AG04449 (cell line): Measurements from ENCODE around the gene NPY4R2.
A peak's percentile ranks its signal among the peaks of the same experiment; 100 is the strongest.
"Not testable (repeated sequence)": the region's sequence is repeated elsewhere in the genome, so short reads cannot be mapped to it uniquely, and the experiment has no call there.

Experiments used
- CTCF ChIA-PET: fragments of 350-600 bp; formaldehyde crosslinking; extraction: SDS; loops from one replicate; lab custom pipeline; 2021; ENCODE audit warnings: antibody characterized with exemption; lab: Yijun Ruan, JAX
- POLR2A ChIA-PET: fragments of 400-600, 350-600 bp; formaldehyde crosslinking; extraction: SDS; loops from one replicate; lab custom pipeline; 2020; ENCODE audit warnings: antibody characterized with exemption, inconsistent platforms; lab: Yijun Ruan, JAX
- DNase-seq: peaks from one replicate; pipeline ENCODE4 v3.0.0-alpha.2; 2010; ENCODE audit warnings: low read depth, low spot score
- H3K4me3 ChIP-seq: 2 replicates; pipeline ENCODE4 v1.5.1; 2011; ENCODE audit warnings: low read depth, mild to moderate bottlenecking, control low read depth, low read length

NPY4R2 gene

DNA sequence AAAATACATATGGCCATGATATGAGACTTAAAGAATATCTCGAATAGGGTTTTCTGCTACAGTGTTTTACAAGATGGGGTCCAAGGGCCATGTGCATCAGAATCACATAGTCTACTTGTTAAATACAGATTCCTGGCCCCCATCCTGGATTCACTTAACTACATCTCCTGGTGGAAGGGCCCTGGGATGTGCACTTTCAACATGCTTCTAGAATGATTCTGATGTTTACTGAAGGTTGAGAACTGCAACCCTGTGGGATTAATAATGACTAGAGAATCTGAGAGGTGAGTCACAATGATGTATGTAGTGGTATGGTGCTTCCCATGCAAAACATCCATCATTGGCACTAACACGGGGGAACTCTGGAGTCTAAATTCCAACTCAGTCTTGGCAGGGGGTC, 2.1 kb downstream of the NPY4R2 start:
- peak; percentile 0 for DNase-seq
- POLR2A ChIA-PET, CTCF ChIA-PET, H3K4me3 ChIP-seq: not testable (repeated sequence)

- DNase-seq, CTCF ChIA-PET, POLR2A ChIA-PET, H3K4me3 ChIP-seq: not testable (repeated sequence)
Observed at GRCh38 chr10:47922503-47922902, 4.0 kb downstream of the NPY4R2 start.

DNA sequence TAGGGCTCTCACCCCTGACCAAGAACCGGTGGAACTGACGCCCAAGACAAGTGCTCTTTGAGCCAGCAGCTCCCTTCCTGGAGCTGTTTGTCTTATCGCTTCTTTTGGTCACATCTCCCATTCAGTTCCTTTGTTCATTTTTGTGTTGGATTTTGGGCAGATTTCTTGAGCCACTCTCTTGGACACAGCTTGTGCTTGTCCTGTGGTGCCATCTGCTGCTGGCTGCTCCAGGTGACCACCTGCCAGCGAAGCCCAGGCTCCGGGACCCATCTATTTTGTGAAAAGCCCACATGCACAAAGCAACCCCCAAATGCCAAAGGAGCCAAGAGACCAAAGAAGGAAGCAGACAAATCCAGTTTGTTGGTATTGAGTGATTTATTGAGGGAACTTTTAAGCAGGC, 6.2 kb downstream of the NPY4R2 start:
- CTCF ChIA-PET, POLR2A ChIA-PET, H3K4me3 ChIP-seq, DNase-seq: not testable (repeated sequence)

DNA sequence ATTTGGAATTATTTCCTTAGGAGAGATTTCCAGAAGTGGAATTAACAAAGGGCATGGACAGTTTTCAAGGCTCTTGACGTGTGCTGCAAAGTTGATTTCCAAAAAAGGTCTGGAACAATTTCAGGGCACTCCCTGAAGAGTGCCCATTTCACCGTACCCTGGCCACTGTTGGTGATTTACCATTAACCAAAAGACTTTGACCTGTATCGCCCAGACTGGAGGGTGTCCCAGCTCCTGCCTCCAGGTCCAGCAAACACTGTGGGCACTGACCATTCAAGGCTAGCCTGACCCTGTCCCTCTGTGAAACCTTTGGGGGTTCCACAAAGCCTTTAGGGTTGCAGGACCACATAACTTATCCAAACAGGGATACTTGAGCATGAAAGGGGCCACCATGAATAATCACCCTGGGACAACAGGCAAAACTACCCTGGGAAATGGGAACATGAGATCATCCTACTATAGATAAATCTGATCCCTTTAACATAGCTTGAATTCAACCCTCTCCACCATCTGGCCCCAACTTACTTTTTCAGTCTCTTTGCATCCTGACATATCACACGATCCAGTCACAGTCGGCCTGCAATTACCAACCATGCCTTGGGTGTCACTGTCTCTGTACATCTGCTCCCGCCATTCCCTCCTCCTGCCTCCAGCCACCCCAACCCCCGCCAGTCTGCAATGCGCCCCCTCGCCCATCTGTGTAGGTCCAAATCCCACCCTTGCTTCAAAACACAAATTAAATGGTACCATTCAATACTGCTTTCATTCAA, 8.9 kb downstream of the NPY4R2 start:
- CTCF ChIA-PET, DNase-seq, POLR2A ChIA-PET, H3K4me3 ChIP-seq: not testable (repeated sequence)

GRCh38 chr10:47928225-47928624, 9.8 kb downstream of the NPY4R2 start:
- DNase-seq, H3K4me3 ChIP-seq, POLR2A ChIA-PET, CTCF ChIA-PET: not testable (repeated sequence)

DNA sequence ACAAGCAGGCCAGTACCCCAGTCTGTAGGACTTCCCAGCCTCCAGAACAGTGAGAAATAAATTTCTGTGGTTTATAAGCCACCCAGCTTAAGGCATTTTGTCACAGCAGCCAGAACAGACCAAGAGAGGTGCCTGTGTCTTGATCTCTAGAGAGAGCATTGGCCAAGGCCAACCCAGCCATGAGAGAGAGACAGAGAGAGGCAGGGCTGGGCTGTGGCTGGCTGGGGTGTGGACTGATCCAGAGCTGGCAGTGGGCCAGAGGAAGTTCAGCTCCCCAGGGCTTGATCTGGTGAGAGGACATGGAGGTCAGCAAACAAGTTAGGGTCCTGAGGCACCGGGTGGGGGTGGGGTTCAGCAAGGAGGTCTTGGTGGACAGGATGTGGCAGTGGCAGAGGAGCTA, 14.4 kb downstream of the NPY4R2 start:
- H3K4me3 ChIP-seq, CTCF ChIA-PET, POLR2A ChIA-PET, DNase-seq: not testable (repeated sequence)

DNA sequence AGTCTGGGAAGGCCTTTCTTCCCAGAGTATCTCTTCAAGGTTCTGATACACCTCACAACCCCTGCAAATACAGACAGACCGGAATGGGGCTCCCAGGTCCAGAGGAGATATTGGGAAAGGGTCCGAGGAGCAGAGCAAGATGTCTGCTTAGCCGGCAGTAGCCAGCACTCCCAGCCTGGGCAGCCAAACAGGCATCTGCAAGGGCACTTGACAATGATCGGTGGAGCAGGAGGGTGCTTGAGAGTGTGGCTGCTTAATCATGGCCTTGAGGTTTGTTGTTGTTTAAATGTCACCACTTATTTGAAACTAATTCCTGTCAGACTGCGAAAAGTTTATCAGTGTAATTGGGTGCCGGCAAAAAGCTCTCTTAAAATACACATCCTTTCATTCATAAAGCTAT, 15.0 kb downstream of the NPY4R2 start:
- POLR2A ChIA-PET, DNase-seq: not testable (repeated sequence)

DNA sequence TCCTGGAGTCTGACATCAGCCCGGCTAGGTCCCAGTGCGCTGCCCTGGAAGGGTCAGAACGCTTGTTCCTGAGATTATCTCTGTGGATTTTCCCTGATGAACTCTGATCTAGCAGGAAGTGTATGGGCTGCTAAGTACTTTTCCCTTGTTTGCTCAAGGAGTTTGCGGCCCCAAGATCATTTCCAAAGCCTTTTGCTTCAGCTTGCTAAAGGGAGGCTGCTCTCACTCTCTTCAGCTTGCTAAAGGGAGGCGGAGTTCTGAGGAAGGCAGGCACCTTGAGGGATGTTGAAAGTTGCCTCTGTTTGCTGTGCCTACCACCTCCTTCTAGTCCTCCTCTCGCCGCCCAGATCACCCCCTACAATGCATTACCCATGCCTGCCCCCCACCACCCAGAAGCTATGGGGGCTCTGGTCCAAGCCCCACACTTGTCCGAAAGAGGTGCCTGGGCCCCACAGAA, 18.3 kb downstream of the NPY4R2 start:
- H3K4me3 ChIP-seq, CTCF ChIA-PET, DNase-seq, POLR2A ChIA-PET: not testable (repeated sequence)

More for the DNA sequence above, 15.0 kb downstream of the NPY4R2 start:
- CTCF ChIA-PET, H3K4me3 ChIP-seq: not testable (repeated sequence)

- POLR2A ChIA-PET, H3K4me3 ChIP-seq, CTCF ChIA-PET, DNase-seq: not testable (repeated sequence)
Observed at GRCh38 chr10:47937634-47938033, 19.2 kb downstream of the NPY4R2 start.

DNA sequence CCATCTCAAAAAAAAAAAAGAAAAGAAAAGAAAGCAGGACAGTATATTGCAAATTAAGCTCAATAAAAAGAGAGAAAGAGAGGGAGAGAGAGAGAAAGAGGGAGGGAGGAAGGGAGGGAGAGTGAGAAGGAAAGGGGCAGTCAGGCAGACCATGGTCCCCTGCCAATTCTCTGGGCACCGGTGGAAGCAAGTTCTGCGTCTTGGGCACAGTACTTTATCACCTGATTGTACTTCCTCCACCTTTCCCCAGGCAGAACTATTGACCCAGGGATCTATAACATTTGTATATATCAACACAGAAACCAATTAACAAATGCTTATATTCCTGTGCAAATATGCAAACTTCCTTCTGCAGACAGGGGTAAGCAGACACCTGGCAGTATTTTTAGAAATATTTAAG, 22.4 kb downstream of the NPY4R2 start:
- POLR2A ChIA-PET, H3K4me3 ChIP-seq, DNase-seq, CTCF ChIA-PET: not testable (repeated sequence)

DNA sequence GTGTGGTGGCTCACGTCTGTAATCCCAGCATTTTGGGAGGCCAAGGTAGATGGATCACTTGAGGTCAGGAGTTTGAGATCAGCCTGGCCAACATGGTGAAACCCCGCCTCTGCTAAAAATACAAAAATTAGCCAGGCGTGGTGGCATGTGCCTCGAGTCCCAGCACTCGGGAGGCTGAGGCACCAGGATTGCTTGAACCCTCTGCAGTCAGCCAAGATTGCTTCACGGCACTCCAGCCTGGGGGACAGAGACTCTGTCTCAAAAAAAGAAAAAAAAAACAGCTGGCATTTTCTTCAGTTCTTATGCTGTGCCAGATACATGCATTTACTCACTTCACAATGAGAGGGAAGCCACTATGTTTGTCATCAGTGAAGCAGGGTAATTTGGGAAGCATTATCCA, 22.9 kb downstream of the NPY4R2 start:
- H3K4me3 ChIP-seq, POLR2A ChIA-PET, CTCF ChIA-PET, DNase-seq: not testable (repeated sequence)

DNA sequence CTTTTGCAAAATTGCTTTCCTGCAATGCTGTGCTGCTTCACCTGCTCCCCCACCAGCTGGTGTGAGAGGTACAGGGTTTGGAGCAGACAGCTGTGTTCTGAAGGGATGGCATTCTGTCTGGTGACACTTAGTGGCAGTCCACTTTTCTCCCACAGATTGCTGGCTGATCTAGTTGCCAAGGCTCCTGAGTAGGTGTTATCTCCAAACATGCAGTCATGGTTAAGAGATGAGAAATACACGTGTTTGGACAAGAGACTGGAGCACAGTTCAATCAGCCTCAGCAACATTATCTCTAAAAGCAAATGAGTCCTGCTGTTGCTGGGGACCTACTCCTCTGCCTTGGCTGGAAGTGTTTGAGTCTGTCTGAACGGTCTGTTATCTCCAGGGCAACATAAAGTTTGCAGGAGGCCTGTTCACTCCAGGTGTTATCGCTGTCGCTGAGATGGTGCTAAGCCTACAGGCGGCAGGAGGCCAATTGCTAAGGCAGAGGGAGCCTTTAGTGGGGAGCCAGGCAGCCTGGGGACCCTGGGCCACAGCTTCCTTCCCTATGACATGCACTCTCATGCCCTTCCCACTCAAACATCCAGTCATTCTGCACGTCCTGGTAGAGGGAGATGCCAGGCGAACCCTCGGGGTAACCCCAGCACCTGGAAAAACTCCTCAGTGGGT, 24.0 kb downstream of the NPY4R2 start:
- CTCF ChIA-PET, POLR2A ChIA-PET: not testable (repeated sequence)

GRCh38 chr10:47943328-47943727, 24.9 kb downstream of the NPY4R2 start:
- POLR2A ChIA-PET, CTCF ChIA-PET: not testable (repeated sequence)

More for the DNA sequence above, 24.0 kb downstream of the NPY4R2 start:
- H3K4me3 ChIP-seq, DNase-seq: not testable (repeated sequence)

GRCh38 chr10:47947424-47947823, 29.0 kb downstream of the NPY4R2 start:
- DNase-seq, H3K4me3 ChIP-seq, CTCF ChIA-PET, POLR2A ChIA-PET: not testable (repeated sequence)

More at GRCh38 chr10:47943328-47943727, 24.9 kb downstream of the NPY4R2 start:
- not testable (repeated sequence) for DNase-seq, H3K4me3 ChIP-seq

- DNase-seq, CTCF ChIA-PET, H3K4me3 ChIP-seq, POLR2A ChIA-PET: not testable (repeated sequence)
Observed at GRCh38 chr10:47957158-47957557, 38.7 kb downstream of the NPY4R2 start.

DNA sequence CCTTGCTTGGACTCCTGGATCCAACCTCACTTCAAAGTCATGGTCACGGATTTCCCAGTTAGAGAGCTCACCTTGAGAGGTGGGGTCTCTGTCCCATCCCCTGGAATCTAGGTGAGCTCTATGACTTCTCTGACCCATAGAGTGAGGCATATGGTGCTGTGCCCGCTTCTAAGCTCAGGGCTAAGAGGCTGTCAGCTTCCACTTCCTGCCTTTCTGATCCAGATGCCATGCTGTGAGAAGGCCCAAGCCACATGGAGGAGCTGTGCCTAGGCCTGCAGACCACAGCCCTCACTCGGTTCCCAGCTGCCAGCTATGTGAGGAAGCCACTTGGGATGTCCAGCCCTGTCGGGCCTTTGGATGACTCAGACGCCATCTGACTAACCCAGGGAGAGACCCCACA, 41.2 kb downstream of the NPY4R2 start:
- H3K4me3 ChIP-seq, CTCF ChIA-PET, POLR2A ChIA-PET, DNase-seq: not testable (repeated sequence)

DNA sequence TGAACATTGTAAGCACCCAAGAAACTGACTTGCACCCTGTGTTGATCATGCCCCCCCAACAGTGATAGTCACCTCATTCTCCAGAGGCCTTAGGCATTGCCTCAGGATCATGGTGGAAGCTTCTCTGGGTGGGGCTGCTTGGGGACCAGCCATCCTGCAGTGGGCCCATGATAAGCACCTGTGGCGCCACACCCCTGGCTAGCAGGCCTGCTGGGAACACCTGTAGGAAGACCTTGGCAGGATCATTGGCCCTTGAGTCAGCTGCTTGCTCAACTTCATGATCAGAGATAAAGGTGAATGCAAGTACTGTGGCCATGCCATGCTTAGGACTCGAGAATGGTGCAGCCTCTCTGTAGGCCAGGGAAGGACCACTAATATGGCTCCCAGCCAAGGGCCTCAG, 42.2 kb downstream of the NPY4R2 start:
- CTCF ChIA-PET, DNase-seq, H3K4me3 ChIP-seq, POLR2A ChIA-PET: not testable (repeated sequence)
